Hippocampal formation (tissue), 2 donors: ENCODE data around the gene CAVIN1.
"Not testable (repeated sequence)": the region's sequence is repeated elsewhere in the genome, so short reads cannot be mapped to it uniquely, and the experiment has no call there.

Experiments used
- DNase-seq, 2 donors: peaks; one replicate each; lab custom pipeline; 2025; lab: John Stamatoyannopoulos, UW

CAVIN1 gene

DNA sequence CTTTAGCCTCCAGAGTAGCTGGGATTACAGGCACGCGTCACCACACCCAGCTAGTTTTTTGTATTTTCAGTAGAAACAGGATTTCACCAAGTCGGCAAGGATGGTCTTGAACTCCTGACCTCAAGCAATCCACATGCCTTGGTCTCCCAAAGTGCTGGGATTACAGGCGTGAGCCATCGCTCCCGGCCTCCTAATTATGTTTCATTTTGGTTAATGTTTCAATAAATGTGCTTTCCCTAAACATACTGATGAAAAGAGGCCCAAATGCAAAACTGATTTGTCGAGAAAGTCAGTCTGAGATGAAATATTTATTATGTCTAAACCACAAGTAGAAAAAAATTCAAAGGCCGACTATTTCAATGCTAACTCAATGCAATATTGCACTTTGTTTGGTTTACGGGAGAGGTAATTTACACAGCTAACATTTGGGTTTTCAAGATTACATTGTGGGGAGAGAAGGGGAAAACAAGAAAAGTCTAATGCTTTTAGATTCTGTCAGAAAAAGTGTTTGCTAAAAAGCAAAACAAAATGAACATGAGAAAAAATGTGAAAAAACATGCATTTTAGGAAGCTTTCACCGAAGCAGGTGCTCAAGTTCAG is 44.6 kb downstream of the CAVIN1 start:
- DNase-seq, result no peak

DNA sequence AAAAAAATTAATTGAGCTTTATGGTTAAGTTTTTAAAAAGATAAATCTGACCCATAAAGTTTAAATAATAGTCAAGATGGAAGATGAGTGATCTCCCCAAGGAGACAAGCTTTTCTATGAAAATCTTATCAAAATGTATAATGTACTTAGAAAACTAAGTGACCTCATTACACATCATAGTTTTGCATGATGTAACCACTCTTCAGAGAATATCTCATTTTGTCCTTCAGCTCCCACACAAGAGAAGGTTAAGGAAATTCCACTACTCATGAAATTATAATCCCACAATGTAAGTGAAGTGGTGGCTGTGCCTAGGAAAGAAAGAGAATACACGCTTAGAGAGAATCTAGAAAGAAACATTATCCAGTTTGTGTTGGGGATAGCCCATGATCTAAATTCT is 49.2 kb downstream of the CAVIN1 start:
- DNase-seq, result no peak

DNA sequence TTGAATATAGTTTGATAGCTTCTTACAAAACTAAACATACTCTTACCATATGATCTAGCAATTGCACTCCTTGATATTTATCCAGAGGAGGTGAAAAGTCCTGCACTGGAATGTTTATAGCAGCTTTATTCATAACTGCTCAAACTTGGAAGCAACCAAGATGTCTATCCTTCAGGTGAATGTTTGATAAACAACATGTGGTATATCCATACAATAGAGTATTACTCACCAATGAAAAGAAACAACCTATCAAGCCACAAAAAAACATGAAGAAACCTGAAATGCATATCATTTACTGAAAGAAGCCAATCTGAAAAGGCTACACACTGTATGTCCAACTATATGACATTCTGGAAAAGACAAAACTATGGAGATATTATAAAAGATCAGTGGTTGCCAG is 50.9 kb downstream of the CAVIN1 start:
- no peak for DNase-seq

DNA sequence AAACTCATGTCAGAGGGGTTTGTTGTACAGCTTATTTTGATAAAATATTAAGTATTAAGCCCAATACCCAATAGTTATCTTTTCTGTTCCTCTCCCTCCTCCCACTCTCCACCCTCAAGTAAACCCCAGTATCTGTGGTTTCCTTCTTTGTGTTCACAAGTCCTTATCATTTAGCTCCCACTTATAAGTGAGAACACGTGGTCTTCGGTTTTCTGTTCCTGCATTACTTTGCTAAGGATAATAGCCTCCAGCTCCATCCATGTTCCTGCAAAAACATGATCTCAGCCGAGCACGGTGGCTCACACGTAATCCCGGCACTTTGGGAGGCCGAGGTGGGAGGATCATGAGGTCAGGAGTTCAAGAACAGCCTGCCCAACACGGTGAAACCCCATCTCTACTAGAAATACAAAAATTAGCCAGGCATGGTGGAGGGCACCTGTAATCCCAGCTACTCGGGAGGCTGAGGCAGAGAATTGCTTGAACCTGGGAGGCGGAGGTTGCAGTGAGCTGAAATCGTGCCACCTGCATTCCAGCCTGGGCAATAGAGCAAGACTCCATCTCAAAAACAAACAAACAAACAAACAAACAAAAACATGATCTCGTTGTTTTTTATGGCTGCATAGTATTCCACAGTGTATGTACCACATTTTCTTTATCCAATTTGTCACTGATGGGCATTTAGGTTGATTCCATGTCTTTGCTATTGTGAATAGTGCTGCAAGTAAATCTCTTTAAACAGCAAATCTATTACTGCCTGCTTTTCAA is 54.1 kb downstream of the CAVIN1 start:
- not testable (repeated sequence) for DNase-seq

DNA sequence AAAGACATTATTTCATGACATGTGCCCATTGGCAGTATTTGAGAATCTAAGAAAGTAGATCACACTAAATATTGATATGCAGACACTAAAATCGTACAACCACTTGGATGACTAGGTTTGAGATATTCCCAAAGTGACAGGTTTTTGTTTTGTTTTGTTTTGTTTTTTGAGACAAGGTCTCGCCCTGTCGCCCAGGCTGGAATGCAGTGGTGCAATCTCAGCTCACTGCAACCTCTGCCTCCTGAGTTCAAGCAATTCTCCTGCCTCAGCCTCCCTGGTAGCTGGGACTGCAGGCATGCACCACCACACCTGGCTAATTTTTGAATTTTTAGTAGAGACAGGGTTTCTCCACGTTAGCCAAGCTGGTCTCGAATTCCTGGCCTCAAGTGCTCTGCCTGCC is 54.7 kb downstream of the CAVIN1 start:
- not testable (repeated sequence) for DNase-seq

DNA sequence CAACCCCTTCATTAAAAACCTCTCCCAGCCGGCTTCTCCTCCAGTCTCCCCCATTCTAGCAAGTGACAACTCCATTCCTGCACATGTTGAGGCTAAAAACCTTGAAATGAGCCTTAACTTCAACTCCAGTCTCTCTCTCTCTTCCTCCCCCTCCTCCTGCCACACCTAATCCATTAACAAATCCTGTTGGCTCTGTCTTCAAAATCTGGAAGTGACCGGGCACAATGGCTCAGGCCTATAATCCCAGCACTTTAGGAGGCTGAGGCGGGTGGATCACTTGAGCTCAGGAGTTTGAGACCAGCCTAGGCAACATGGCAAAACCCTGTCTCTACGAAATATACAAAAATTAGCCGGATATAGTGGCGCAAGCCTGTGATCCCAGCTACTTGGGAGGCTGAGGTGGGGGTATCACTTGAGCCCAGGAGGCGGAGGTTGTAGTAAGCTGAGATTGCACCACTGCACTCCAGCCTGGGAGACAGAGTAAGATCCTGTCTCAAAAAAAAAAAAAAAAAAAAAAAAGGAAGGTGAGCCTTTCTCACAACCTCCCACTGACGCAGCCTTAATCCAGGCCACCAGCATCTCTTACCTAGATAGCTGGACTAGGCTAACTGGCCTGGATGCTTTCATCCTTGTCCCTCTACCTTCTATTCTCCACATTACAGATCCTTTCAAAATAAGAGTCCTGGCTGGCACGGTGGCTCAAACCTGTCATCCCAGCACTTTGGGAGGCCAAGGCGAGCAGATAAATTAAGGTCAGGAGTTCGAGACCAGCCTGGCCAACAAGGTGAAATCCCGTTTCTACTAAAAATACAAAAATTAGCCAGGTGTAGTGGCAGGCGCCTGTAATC is 56.7 kb downstream of the CAVIN1 start:
- DNase-seq, result not testable (repeated sequence)

DNA sequence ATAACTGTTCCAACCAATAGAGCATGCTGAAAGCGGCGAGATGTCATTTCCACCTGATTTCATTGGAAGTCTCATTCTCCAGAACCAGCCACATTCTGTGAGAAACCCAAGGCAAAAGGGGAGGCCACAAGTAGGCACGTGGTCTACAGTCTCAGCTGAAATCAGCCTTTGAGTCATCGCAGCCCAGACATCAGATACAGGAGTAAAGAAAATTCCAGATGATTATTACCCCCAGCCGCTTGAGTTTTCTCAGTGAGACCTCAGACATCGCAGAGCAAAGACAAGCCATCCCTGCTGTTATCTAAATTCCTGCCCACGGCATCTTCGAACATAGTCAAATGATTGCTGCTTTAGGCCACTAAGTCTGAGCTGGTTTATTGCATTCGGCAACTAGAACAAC is 57.9 kb downstream of the CAVIN1 start:
- DNase-seq, result no peak

DNA sequence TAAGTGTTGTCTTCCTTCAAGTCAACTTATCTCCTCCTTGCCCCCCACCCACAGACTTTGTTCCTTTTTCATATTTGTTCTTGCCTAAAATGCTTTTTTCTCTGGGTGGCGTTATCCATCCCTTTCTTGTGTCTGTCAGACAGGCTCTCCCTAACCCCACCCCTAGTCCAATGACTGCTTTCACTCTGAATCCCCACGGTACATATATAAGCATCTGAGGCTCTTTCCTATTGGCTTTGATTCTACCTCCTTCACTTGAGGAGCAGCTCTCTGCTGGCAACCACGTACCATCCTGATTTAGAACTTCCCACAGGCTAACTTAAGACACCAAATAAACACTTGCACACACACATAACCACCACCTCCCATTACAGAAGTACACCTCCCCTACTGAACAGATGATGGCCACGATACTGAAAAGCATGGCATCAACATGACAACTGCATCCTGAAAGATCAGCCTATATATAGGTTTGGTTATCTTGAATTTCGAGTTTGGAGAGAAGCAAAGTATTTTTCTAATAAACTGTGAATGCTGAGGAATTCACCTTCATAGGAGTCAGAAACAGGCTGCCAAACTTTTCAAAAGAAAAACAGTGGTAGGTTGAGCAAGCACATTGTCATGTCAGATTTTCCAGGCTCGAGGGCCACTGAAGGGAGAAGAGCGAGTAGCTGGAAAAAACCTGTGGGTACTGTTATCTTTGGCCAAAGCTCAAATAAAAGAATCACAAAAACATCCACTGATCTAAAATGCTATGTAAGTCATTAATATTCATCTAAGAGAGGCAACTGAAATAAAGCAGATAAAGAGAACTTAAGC is 59.1 kb downstream of the CAVIN1 start:
- DNase-seq, result no peak

DNA sequence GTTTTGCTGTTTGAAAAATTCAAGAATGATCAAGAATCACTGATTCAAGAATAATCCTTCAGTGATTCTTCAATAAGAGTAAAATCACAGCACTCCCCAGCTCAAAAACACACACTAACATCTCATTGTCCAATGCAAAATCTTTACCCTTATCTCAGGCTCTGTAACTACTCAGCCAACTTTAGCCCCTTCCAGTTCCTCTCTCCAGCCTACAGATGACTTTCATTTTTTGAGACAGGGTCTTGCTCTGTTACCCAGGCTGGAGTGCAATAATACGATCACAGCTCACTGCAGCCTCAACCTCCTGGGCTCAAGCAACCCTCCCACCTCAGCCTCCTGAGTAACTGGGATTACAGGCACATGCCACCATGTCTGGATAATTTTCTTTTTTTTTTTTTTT is 59.8 kb downstream of the CAVIN1 start:
- no peak for DNase-seq

DNA sequence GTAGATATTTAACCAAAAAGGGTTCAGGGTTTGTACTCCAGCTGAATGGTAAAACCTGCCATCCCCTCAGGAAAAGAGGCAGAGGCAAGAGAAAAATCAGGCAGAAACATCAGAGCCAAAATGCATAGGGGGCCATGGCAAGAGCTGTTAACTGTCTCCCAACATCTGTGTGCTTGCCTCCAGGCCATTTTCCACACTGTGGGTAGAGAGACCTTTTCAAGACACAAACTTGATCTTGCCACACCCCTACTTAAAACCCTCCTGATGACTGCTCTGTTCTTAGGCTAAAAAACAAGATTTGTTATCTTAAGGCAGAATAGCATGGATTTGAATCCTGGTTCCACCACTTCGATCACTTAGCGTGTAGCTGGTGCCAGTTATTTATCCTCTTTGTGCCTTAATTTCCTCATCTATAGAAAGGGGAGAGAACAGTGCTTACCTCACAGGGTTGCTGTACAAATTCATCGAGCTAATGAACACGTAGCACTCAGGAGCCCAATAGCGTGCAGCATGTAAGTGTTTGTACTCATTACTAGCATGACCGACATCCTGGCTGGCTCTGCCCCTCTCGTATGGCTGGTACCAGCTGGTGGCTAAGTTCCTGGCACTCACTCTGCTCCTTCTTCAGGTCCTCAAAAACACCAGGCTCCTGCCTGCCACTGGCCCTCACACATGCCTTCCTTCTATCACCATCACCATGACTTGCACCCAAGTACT is 60.7 kb downstream of the CAVIN1 start:
- no peak for DNase-seq

DNA sequence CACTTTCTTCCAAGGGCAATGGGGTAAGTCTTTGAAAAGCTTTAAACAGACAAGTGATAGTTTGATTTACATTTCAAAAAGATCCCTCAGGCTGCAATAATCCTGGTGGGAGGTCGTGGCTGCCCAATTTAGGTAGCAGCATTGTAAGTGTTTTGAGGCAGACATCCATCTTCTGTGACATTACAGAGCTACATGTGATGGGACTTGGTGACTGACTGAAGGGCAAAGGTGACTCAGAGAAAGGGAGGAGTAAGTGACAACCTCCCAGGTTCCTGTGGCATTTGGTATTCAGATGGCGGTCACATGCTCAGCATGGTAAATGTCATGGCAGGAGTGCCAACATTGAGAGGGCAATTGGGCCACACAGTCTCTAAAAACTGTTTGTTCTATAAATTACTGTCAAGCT is 61.3 kb downstream of the CAVIN1 start:
- no peak for DNase-seq

DNA sequence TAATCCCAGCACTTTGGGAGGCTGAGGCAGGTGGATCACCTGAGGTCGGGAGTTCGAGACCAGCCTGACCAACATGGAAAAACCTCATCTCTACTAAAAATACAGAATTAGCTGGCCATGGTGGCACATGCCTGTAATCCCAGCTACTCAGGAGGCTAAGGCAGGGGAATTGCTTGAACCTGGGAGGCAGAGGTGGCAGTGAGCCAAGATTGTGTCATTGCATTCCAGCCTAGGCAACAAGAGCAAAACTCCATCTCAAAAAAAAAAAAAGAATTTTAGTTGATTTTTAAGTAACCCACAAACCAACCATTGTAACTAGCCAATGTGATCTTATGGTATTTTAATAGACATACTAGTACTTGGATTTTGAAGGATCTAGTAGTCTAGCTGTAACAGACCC is 62.7 kb downstream of the CAVIN1 start:
- not testable (repeated sequence) for DNase-seq

DNA sequence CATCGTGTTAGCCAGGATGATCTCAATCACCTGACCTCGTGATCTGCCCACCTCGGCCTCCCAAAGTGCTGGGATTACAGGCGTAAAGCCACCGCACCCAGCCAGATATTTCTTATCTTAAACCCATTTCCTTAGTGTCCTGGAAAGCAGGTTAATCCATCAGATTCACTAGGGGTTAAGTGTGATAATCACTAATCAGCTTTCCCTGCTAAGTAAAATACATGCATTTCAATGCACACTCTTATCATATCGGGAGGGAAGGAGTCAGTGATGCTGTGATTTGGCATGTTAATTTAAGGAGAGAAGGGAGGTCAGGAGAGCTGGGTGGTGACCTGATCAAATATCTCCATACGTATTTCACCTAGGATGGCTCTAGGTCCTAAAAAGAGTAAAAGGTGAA is 63.9 kb downstream of the CAVIN1 start:
- no peak for DNase-seq

DNA sequence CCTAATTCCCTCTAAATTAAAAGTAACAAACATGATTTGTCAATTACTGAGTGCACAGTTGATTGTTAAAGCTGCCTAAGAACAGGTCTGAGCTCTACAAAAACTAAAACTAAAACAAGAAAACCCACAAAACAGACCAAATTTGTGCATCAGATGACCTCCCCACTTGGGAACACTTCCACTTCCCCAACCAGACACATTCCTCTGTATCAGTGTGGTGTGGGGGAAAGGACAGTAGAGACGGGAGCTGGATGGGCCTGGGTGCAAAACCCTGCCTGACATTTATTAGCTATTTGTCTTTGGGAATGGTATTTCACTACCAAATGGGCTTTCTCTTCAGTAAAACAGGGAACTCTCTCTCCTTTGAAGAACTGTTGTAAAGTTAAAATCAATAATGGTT is 64.6 kb downstream of the CAVIN1 start:
- DNase-seq, result no peak

DNA sequence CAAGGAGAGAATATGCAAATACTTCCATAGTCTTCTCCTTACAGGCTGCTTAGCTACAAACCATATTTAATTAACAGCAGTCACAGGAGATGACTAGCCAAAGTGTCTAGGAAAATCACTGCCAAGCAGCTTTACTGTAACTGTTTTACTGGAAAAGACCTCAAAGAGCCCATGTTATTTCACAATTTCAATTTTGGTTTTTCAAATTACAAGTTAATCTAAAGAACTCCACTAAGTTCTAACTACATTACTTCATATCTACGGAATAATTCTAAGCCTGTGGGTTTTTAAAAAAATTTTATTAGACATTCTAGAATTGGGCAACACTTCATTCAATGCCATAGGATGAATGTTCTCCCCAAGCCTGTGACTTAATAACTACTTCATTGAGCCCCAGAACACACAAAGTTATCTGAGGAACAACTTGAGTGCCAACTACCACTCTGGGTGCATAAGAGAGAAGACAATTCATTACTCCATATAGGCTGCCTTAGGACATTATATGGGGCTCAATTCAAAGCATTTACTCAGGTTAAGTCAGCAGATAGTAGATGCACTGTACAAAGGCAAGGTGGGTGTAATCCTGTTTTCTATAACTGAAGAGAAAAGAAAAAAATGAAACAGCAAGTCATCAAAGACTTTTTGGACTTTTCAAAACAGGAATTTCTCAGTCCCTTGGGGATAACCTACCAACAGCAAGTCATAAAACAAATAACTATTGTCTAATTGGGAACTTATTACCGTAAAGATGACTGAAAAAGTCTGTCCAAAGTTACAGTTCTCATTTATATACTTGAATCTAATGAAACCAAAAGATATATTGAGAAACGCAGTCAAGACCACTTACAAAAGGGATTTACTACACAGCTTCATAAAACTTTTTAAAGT is 67.9 kb downstream of the CAVIN1 start:
- DNase-seq, result no peak
